CD4-positive, alpha-beta T cell treated with Interleukin-6 for 4 hours (primary cell): ENCODE data around the gene ZNF600.
"Not testable (repeated sequence)": the region's sequence is repeated elsewhere in the genome, so short reads cannot be mapped to it uniquely, and the experiment has no call there.

Source experiments
- DNase-seq: peaks from one replicate; pipeline ENCODE4 v3.0.0-alpha.2; 2020; ENCODE audit warnings: mixed read lengths

ZNF600 gene

GRCh38 chr19:52786464-52787354, at the start of gene ZNF600:
TSS of gene ZNF600 (minus strand) at chr19:52786791. CDS start at chr19:52778888, 7,903 bp downstream.
- DNase-seq, result peak; percentile 90

GRCh38 chr19:52834289-52834688, 47.7 kb upstream of the ZNF600 start:
- DNase-seq, result not testable (repeated sequence)

DNA sequence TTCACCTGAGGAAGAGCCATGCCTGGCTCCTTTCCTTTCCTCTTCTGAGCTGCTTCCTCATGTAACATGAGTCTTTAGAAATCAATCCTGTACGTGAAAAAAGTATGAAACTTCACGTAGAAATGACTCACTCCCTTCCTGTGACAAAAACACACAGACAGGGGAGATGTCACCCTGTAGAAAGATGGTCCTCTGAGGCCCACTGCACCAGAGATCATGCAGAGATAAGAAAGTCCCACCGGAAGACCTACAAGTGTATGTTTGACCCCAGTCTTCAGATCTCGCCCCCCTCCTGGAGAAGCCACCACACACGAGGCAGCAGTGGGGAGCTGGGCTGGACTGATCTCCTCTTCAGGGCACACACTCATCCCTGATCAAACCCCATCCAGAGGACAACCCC, 47.0 kb upstream of the ZNF600 start:
- DNase-seq, result not testable (repeated sequence)

GRCh38 chr19:52829866-52830265, 43.3 kb upstream of the ZNF600 start:
- not testable (repeated sequence) for DNase-seq

GRCh38 chr19:52825765-52826164, 39.2 kb upstream of the ZNF600 start:
- no peak for DNase-seq

- no peak for DNase-seq
These were observed 37.1 kb upstream of the ZNF600 start for GRCh38 chr19:52823676-52824075.

- DNase-seq, result peak; percentile 69
These were observed 34.8 kb upstream of the ZNF600 start, which contains the start of gene ZNF28 for GRCh38 chr19:52821204-52821960. TSS of gene ZNF28 (minus strand) at chr19:52821633. CDS start at chr19:52817958, 3,675 bp downstream.

DNA sequence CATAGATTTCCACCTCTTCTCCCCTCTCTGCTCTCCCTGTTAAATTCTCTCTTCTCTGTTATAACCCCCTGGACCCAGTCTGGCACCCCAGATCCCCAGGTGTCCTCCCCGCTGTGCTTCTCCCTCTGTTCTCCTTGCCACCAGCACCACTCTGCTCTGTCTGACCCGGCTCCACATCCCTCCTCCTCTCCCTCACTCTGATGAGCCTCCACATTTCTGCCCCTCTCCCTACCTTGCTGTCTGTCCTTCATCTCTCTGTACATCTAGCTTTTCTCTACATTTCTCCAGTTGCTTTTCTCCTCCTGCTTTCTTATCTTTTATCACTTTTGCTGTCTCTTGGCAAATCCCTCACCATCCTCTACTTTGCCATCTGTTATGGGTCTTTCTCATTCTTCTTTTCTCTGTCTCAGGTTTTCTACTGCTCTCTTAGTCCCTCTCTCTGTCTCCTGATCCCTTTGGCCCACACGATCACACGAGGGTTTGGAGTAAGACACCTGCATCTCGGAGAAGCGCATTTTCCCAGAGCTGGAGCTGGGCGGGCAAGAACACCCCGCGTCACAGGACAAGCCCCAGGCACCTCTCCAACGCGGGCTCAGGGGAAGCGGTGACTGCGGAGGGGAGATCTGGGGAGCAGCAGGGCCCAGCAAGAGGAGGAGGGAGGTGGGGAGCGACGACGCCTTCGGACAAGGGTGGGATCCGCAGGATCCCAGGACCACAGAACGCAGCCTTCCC, 34.0 kb upstream of the ZNF600 start:
- peak; percentile 23 for DNase-seq

DNA sequence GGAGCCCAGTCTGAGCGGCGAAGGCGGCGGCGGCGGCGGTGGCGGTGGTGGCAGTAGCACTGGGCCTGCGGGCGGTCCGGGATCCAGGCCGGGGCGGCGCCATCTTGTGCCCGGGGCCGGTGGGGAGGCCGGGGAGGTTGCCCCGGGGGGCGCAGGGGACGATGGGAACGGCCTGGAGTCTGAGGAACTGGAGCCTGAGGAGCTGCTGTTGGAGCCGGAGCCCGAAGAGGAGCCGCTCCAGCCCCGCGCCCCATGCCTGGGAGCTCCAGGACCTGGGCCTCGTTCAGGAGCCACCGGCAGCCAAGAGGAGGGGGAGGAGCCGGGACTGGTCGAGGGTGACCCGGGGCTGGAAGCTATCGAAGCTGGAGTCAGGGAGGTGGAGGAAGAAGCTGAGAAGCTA, 23.2 kb upstream of the ZNF600 start:
- DNase-seq, result no peak

DNA sequence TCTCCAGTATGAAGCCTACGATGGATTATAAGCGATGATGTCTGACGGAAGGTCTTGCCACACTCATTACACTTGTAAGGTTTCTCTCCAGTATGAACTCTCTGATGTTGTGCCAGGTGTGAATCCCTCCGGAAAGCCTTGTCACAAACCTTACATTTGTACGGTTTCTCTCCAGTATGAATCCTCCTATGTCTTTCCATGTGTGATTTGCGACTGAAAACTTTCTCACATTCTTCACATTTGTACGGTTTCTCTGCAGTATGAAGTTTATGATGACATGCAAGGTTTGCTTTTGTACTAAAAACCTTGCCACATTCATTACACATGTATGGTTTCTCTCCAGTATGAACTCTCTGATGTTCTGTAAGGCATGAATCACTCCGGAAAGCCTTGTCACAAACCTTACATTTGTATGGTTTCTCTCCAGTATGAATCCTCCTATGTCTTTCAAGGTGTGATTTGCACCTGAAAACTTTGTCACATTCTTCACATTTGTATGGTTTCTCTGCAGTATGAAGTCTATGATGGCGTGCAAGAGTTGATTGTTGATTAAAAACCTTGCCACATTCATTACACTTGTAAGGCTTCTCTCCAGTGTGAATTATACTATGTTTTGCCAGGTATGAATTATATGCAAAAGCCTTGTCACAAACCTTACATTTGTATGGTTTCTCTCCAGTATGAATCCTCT, 13.5 kb upstream of the ZNF600 start:
- not testable (repeated sequence) for DNase-seq

DNA sequence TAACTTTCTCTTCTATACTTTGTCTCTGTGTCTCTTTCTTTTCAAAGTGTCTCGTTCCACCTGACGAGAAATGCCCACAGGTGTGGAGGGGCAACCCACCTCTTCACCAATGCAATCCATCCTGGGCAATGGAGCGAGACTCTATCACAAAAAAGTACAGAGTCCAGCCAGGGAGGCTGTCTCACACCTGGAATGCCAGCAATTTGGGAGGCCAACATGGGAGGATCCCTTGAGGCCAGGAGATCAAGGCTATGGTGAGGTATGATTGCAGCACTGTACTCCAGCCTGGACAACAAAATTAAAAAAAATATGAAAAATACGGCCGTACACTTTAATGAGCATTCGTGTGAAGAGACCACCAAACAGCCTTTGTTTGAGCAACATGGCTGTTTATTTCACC, 2.8 kb upstream of the ZNF600 start:
- DNase-seq, result no peak

DNA sequence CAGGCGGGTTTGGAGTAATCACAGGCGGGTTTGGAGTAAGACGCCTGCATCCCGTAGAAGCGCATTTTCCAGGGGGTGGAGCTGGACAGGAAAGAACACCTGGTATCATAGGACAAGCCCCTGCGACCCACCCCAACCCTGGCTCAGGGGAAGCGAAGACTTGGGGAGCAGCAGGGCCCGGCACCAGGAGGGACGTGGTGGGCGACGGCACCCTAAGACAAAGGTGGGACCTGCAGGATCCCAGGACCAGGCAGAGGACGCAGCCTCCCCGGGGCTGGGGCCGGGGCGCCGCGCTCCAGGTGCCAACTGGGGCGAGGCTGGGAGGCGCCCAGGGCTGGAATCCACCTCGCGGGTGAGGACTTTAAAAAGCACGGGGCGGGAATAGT, 520 bp downstream of the ZNF600 start:
- DNase-seq, result peak; percentile 3

GRCh38 chr19:52785506-52785905, 1.1 kb downstream of the ZNF600 start:
- DNase-seq, result no peak

DNA sequence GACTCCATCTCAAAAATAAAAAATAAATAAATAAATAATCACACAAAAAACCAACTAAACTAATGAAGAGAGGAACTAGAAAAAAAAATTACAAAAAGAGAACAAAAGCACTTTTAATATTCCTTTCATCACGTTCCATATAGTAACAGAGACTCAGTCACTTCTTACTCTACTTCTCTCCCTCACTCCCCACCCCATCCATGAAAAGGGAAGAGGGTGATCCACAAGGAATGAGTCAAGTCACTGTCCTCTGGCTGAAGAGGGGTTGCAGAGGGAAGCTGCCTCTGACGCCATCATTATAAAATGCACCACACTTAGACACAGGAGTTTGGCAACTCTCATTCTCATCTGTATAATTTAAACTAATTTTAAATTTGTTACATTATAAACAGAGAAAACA, 3.7 kb downstream of the ZNF600 start:
- DNase-seq, result not testable (repeated sequence)

DNA sequence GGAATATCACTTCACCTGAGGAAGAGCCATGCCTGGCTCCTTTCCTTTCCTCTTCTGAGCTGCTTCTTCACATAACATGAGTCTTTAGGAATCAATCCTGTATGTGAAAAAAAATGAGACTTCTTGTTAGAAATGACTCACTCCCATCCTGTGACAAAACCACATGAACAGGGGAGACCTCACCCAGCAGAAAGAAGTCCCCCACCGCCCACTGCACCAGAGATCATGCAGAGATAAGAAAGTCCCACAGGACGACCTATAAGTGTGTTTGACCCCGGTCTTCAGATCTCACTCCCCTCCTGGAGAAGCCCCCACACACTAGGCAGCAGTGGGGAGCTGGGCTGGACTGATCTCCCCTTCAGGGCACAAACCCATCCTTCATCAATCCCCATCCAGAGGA, 7.8 kb downstream of the ZNF600 start:
- DNase-seq, result peak; percentile 26

- DNase-seq, result not testable (repeated sequence)
These were observed 30.1 kb downstream of the ZNF600 start for GRCh38 chr19:52756447-52756846.

- no peak for DNase-seq
These were observed 36.8 kb downstream of the ZNF600 start for GRCh38 chr19:52749780-52750179.

DNA sequence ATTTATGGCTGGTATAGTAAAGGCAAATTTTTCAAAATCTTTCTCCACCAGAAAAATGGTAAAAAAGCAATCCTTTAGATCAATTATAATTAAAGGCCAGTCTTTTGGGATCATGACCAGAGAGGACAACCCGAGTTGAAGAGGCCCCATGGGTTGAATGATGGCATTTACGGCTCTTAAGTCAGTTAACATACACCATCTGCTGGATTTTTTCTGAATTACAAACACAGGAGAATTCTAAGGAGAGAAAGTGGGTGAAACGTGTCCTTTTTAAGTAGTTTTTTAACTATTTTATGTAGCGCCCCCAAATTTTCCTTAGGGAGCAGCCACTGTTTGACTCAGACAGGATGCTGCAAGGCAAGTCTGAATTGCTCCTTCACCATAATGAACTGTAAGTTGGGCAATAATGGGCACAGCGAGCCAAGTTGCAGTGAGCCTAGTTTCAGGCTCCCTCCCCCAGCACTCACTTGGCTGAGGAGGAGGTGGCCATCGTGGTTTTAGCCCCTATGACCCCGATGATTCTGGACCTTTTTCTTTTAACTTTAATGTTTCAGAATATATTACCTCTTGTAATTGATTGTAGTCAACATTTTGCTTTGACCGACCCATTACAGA, 38.1 kb downstream of the ZNF600 start:
- peak; percentile 20 for DNase-seq

DNA sequence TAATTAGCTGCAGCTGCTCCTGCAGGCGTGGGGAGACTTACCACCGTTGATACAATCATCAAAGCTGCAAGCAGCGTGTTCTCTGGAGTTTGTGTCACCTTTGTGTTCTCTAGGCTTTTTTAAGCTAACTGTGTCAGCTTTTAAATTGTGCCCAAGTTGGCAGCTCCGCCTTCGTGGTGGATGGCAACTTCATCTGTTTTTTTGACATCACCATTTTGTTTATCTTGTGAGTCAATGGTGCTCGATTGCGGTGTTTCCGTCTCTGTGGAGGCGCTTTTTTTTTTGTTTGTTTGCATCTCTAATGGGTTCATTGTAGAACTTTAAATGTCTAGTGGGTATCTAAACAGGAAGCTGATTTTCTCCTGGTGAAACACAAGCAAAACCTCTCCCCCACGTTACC, 40.7 kb downstream of the ZNF600 start:
- peak; percentile 20 for DNase-seq

- peak; percentile 6 for DNase-seq
These were observed 43.5 kb downstream of the ZNF600 start for GRCh38 chr19:52743091-52743490.

GRCh38 chr19:52742516-52742915, 44.1 kb downstream of the ZNF600 start:
- DNase-seq, result peak; percentile 21

DNA sequence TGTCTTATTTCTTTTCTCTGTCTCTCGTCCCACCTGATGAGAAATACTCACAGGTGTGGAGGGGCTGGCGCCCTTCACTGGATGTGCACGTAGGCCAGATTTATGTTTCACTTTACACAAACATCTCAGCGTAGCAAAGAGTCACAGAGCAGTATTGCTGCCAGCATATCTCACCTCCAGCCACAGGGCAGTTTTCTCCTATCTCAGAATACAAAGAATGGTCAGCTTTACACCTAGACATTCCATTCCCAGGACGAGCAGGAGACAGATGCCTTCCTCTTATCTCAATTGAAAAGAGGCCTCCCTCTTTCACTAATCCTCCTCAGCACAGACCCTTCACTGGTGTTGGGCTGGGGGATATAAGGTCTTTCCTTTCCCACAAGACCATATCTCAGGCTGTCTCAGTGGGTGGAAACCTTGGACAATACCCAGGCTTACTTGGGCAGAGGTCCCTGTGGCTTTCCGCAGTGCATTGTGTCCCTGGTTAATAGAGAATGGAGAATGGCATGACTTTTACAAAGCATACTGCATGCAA, 44.6 kb downstream of the ZNF600 start:
- DNase-seq, result no peak
